RWPE2 (cell line): ENCODE data around the gene GPR132.

Source experiments
- ATAC-seq: fragments of 200-7000 bp; cut with Tn5 transposase; 3 replicates; pipeline ENCODE4 v1.9.1; 2021; ENCODE audit warnings: low read depth
- DNase-seq: peaks from one replicate; pipeline ENCODE4 v3.0.0-alpha.2; 2020; ENCODE audit warnings: low spot score
- H3K27ac ChIP-seq: fragments of 450-650 bp; 2 replicates; pipeline ENCODE4 v1.5.1; 2017; ENCODE audit warnings: mild to moderate bottlenecking; ENCODE audit not compliant: poor library complexity, severe bottlenecking
- H3K27me3 ChIP-seq: fragments of 250-450 bp; sonication (Bioruptor Pico); 2 replicates; pipeline ENCODE4 v1.5.1; 2021; ENCODE audit warnings: mild to moderate bottlenecking, moderate library complexity; ENCODE audit not compliant: insufficient read depth, poor library complexity, severe bottlenecking
- H3K36me3 ChIP-seq: fragments of 250-450 bp; sonication (Bioruptor Pico); 2 replicates; pipeline ENCODE4 v1.5.1; 2020; ENCODE audit warnings: low read depth, mild to moderate bottlenecking, moderate library complexity
- H3K4me1 ChIP-seq: fragments of 250-450 bp; sonication (Bioruptor Pico); 2 replicates; pipeline ENCODE4 v1.5.1; 2021; ENCODE audit warnings: mild to moderate bottlenecking, moderate library complexity; ENCODE audit not compliant: insufficient read depth, poor library complexity, severe bottlenecking
- H3K4me3 ChIP-seq: fragments of 250-450 bp; sonication (Bioruptor Pico); 2 replicates; pipeline ENCODE4 v1.5.1; 2021; ENCODE audit warnings: mild to moderate bottlenecking, moderate library complexity; ENCODE audit not compliant: severe bottlenecking
- H3K9me3 ChIP-seq: fragments of 250-450 bp; sonication (Bioruptor Pico); 2 replicates; pipeline ENCODE4 v1.5.1; 2021; ENCODE audit warnings: mild to moderate bottlenecking, moderate library complexity; ENCODE audit not compliant: severe bottlenecking
- CTCF ChIP-seq: fragments of 450-650 bp; IDR thresholded peaks from one replicate; pipeline ENCODE4 v1.5.1; 2017; ENCODE audit warnings: mild to moderate bottlenecking, moderate library complexity; ENCODE audit not compliant: poor library complexity, severe bottlenecking

The GPR132 gene

GRCh38 chr14:105062048-105062433 is 3.2 kb downstream of the GPR132 start:
- no peak for DNase-seq
- no peak for TF ChIP-seq CTCF
- Histone ChIP-seq H3K27ac (no peak overlapping the region), H3K27me3 (no peaks in the 10 kb centered on the region), H3K36me3 (no peaks in the 10 kb centered on the region), H3K9me3 (no peaks in the 10 kb centered on the region), H3K4me3 (no peak overlapping the region), H3K4me1 (no peaks in the 10 kb centered on the region)
- no peak for ATAC-seq

GRCh38 chr14:105061428-105062047 is 3.7 kb downstream of the GPR132 start:
- Histone ChIP-seq H3K27me3 (no peaks in the 10 kb centered on the region), H3K4me3 (no peak overlapping the region), H3K9me3 (no peaks in the 10 kb centered on the region), H3K27ac (no peak overlapping the region), H3K4me1 (no peaks in the 10 kb centered on the region), H3K36me3 (no peaks in the 10 kb centered on the region)
- DNase-seq (no peak), ATAC-seq (no peak)
- no peak for TF ChIP-seq CTCF

- DNase-seq (peak; percentile 79), ATAC-seq (no peak)
- Histone ChIP-seq H3K4me3 (no peak overlapping the region), H3K9me3 (no peaks in the 10 kb centered on the region), H3K27ac (no peak overlapping the region), H3K4me1 (no peaks in the 10 kb centered on the region), H3K36me3 (no peaks in the 10 kb centered on the region), H3K27me3 (no peaks in the 10 kb centered on the region)
- no peak for TF ChIP-seq CTCF
Observed at GRCh38 chr14:105060751-105061427, 4.3 kb downstream of the GPR132 start.

- no peaks in the 10 kb centered on the region for H3K27me3 ChIP-seq
- DNase-seq (no peak), ATAC-seq (no peak)
- H3K36me3 ChIP-seq = no peaks in the 10 kb centered on the region
- no peaks in the 10 kb centered on the region for H3K9me3 ChIP-seq
- TF ChIP-seq CTCF = no peak
- H3K4me3 ChIP-seq = no peak overlapping the region
- H3K4me1 ChIP-seq = no peaks in the 10 kb centered on the region
- no peak overlapping the region for H3K27ac ChIP-seq
Observed at GRCh38 chr14:105059925-105060565, 5.2 kb downstream of the GPR132 start.
